ENCODE results near the gene ZDHHC13. TPM values are rescaled to one million over a fixed set of nuclear protein-coding genes. Genes with fewer than 3 reads are reported as not detected.

Gene ZDHHC13
- total and polyA plus RNA-seq, 11 donors = 4.0 to 13.0 (median 8.9) TPM

- H3K27me3 ChIP-seq = no peaks in the 10 kb centered on the region
- DNase-seq (no peak), ATAC-seq (no peak)
- no peak overlapping the region for H3K27ac ChIP-seq
- 48 to 76% (median 57%) methylated on average over 1 of the region's 1 CpG for WGBS, 4 donors
- H3K4me1 ChIP-seq = peaks cover 0 to 13% (median under 1%) of the 10 kb centered on the region in 12 donors
- TF ChIP-seq CTCF (IDR thresholded peaks at IDR 0.05) (no peak), POLR2A (IDR thresholded peaks at IDR 0.05) (no peak)
- H3K9me3 ChIP-seq = no peaks in the 10 kb centered on the region
- H3K4me3 ChIP-seq = no peak overlapping the region
- intact Hi-C loops (cut with DNase I) = loop anchor here in 7 of 10 donors (5.0 to 10.0 kb wide), 5 partner anchors 81 to 394 kb away; partner anchors contain the start of gene E2F8 (in 1 of the 7)
- H3K36me3 ChIP-seq = peaks cover 0 to 82% (median 36%) of the 10 kb centered on the region in 9 donors
These were observed 46.6 kb downstream of the ZDHHC13 start for GRCh38 chr11:19163617-19164016.

GRCh38 chr11:19164230-19164855, 47.4 kb downstream of the ZDHHC13 start:
- Histone ChIP-seq H3K4me3 (no peak overlapping the region), H3K36me3 (peaks cover 0 to 82% (median 37%) of the 10 kb centered on the region in 9 donors), H3K9me3 (no peaks in the 10 kb centered on the region), H3K27ac (no peak overlapping the region), H3K4me1 (peaks cover 0 to 20% (median 2%) of the 10 kb centered on the region in 12 donors), H3K27me3 (no peaks in the 10 kb centered on the region)
- intact Hi-C loops (cut with DNase I) = loop anchor here in 7 of 10 donors (5.0 to 10.0 kb wide), 5 partner anchors 80 to 393 kb away; partner anchors contain the start of gene E2F8 (in 1 of the 7)
- TF ChIP-seq POLR2A (IDR thresholded peaks at IDR 0.05) = no peak
- no peak for TF ChIP-seq CTCF (IDR thresholded peaks at IDR 0.05)
- whole genome bisulfite sequencing, 4 donors = 90 to 94% (median 92%) methylated on average over 4 of the region's 4 CpGs
- ATAC-seq = no peak
- DNase-seq = no peak

DNA sequence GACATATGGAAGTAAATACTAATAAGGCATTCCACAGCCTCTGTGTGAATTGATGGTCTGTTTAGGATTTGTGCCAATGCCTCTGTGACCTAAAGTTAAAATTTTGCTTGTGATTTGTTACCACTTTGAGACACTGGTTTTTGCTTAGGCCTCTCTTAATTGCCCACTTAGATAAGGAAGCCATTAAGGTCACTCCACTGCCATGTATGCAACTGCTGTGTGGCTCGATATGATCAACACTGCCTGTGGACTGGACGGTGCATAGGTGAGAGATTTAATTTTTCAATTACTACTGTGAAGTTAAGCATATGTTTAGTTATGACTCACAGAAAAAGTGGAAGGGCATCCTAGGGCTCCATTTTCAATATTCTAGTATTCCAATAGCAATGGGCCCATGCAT, 47.9 kb downstream of the ZDHHC13 start:
- peaks cover 0 to 81% (median 31%) of the 10 kb centered on the region in 9 donors for H3K36me3 ChIP-seq
- WGBS, 4 donors = 49 to 89% (median 65%) methylated on average over 2 of the region's 2 CpGs

More for the DNA sequence above, 47.9 kb downstream of the ZDHHC13 start:
- TF ChIP-seq POLR2A (IDR thresholded peaks at IDR 0.05) (no peak), CTCF (IDR thresholded peaks at IDR 0.05) (no peak)
- Histone ChIP-seq H3K4me1 (peaks cover 0 to 25% (median 7%) of the 10 kb centered on the region in 12 donors), H3K27me3 (no peaks in the 10 kb centered on the region), H3K4me3 (no peak overlapping the region), H3K27ac (no peak overlapping the region), H3K9me3 (no peaks in the 10 kb centered on the region)
- ATAC-seq (no peak), DNase-seq (no peak)
- intact Hi-C loops (cut with DNase I) = loop anchor here in 7 of 10 donors (5.0 to 10.0 kb wide), 5 partner anchors 80 to 392 kb away; partner anchors contain the start of gene E2F8 (in 1 of the 7)
